Jurkat, Clone E6-1 (cell line): Measurements from ENCODE around the gene SNN.

Experiments
- DNase-seq: peaks from one replicate; pipeline ENCODE4 v3.0.0-alpha.2; 2011; ENCODE audit warnings: low read depth, low spot score
- H3K4me3 ChIP-seq: 2 replicates; pipeline ENCODE4 v1.5.1; 2011; ENCODE audit warnings: mild to moderate bottlenecking, low read length, control low read depth, moderate library complexity

SNN gene

DNA sequence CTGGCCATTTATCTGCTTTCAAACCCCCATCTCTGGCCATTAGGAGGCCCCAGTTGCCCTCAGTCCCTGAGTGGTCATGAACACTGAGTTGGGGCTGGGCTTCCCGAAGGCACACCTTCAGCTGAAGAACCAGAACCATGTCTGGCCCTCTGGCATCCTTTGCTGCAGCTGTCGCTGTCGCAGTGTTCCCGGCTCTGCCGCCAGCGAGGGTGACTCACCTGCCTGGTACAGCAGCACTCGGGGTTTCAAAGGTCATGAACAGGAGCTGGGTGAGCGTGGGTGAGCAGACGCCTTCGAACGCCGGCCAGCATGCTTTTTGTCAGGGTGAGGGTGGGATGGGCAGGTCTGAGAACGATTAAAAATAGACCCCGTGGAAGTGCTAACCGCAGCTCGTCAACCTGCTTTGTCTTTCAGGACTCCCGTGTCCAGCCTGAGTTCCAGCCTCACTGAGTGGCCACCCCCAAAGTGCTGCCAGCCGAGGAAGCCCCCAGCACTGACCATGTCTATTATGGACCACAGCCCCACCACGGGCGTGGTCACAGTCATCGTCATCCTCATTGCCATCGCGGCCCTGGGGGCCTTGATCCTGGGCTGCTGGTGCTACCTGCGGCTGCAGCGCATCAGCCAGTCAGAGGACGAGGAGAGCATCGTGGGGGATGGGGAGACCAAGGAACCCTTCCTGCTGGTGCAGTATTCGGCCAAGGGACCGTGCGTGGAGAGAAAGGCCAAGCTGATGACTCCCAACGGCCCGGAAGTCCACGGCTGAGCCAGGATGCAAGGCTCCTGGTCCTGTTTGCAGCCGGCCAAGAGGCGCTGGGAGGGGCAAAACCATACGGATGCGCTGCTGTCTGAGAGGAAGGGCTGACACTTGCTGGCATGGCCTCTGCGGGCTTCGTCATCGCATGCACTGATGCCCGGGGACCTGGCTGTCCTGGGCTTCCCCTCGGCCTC lies 7.6 kb downstream of the SNN start:
- H3K4me3 ChIP-seq, result no peak overlapping the region
- no peak for DNase-seq

DNA sequence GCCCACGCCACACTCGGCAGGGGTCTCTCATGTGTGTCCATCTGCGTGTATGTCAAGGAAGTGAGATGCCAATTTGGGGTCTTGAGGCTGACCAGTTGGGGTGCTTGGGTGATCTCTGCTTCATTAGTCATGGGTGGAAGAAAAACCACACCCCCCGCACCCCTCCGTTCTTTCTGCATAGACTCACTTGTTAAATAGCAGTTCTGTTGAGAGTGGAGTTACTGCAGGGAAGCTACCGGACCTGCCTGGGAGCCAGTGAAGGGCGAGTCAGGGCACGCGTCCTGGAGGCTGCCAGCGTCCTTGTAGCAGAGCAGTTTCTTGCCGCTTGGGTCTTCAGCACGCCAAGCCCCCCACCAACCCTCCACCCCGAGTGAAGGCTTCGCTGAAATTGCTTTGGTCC lies 8.5 kb downstream of the SNN start:
- no peak for DNase-seq
- H3K4me3 ChIP-seq, result no peak overlapping the region

DNA sequence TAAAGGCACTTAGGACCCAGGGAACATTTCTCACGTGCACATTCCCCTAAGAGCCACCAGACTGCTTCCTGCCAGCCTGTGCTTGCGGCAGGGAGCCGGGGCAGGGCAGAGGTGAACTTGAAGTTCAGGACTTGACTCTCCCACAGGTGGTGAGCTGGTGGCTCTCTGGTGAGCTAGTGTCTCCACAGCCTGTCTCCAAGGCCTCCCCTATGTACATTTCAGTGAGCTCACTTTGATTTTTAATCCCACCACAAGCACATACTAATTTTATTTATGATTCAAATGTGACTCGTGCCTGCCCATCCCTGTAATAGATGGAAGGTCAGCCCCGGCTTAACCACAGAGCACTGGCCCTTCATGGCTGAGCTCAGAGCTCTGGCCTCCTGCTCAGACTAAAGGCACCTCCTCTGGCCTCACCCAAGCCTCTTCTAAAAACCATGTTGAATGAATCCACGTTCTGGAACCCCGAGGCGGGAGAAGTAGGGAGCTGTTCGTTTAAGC lies 9.2 kb downstream of the SNN start:
- no peak for DNase-seq

DNA sequence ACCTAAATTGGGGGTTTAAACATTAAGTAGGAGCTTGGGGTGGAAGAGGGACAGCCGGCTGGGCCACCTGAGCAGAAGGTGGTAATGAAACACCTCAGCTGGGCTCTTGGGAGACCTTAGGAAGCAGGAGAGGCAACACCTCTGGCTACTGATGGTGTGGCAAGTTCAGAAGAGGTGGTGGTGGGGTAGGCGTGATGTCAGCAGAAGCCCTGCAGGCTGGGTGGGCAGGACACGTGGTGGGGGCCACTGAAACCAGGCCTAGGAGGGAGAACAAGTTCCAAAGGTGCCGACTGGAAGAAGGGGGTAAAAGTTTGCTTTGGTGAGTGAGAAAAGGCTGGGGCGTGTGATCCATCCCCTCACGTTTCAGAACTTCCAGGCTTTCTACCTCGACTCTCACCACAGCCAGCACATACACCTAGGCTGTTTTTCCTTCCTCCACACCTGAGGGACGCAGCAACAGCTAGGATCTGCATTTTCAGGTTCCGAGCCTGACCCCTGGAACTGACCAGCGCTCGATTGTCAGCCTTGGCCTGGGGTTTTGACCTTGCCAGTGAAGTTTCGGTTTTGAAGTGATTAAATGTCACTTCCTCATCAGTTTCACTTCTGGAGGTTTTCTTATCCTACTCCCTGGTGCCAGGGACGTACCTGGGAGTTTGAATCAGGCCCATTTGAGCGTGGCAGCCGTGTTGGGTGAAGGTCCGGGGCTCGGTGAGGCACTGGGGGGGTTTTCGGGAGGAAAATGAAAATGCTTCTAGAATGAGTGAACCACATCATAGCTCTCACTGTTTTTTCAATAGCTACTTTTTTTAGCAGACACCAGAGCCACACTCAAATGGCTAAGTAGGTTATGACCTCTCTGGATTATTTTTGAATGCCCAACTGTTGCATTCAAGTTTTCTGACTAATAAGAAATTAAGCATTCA lies 10.0 kb downstream of the SNN start:
- DNase-seq, result no peak
- H3K4me3 ChIP-seq, result no peak overlapping the region

More for the DNA sequence above, 9.2 kb downstream of the SNN start:
- H3K4me3 ChIP-seq, result no peak overlapping the region

DNA sequence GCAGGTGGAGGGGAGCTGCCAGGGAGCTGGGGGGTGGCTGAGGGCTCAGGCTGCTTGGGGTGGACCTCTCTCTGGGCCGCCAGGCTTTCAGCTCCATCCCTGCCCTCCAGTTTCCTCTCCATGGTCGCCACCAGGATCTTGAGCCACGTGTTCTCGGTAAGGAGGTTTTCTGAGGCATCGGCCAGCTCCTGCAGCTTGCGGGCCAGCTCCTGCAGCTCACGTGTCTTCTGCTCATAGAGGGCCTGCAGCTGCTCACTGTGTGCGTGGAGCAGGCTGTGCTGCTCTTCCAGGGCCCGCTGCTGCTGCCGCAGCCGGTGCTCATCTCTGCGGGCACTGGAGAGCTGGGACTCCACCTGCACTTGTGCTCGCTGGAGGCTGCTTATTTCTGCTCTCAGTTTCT lies 11.0 kb downstream of the SNN start:
- H3K4me3 ChIP-seq, result no peak overlapping the region

DNA sequence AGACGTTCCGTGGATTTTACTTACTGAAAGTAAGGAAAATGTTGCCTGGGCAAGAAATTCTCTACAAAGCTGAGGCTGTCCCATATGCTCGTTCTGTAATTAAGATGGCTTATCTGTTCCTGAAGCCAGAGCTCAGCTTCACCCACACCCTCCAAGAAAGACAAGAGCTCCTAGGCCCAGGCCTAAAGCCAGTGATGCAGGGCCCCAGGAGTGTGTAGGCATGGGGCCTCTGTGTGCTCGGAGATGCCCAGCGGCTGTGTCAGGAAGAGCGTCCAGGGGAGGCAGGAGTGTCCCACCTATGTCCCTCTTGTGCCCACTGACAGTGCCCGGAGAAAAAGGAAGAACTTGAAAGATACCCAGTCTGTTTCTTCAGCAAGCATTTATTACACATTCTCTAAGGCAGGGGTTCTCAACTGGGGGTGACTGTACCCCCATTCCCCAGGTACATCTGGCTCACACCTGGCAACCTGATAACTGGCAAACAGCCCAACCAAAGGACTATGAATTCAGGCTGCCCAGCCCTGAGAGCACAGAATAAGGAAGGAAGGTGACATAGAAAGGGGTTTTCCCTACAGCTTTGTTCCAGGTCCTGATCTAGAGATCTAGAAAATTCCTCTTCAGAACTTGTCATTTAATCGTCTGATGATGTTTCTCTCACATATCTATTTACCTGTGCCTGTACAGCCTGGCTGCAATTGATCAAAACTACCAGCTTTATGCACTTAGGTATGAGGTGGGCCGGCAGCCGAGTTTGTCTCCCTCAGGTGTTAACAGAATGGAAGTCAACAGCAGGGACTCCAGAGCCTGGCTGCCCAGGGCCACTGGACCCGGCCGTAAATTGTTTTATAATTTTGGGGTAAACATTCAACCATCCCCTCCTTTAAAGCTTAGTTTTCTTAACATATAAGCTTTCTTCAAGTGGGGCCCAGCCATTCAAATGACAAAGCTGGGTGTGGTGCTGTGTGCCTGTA lies 12.0 kb downstream of the SNN start:
- no peak for DNase-seq
- no peak overlapping the region for H3K4me3 ChIP-seq

More for the DNA sequence above, 11.0 kb downstream of the SNN start:
- no peak for DNase-seq

DNA sequence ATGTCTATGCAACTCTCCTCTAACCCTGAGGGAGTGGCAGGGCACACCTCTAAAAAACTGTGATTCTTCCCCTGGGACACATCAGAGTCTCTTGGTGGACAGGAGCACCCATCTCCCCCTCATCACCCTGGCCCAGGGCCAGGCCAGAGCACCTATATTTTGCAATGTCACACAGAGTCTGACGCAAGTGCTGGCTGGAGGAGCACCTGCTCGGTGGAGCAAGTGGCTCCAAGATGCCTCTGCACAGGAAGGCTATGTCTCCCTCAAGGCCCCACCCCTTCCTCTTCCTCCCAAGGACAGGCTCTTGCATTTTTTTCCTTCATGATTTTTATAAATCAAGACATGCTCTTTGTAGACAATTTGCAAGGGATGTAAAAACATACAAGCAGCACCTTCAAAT lies 13.3 kb downstream of the SNN start:
- H3K4me3 ChIP-seq, result no peak overlapping the region
- no peak for DNase-seq

DNA sequence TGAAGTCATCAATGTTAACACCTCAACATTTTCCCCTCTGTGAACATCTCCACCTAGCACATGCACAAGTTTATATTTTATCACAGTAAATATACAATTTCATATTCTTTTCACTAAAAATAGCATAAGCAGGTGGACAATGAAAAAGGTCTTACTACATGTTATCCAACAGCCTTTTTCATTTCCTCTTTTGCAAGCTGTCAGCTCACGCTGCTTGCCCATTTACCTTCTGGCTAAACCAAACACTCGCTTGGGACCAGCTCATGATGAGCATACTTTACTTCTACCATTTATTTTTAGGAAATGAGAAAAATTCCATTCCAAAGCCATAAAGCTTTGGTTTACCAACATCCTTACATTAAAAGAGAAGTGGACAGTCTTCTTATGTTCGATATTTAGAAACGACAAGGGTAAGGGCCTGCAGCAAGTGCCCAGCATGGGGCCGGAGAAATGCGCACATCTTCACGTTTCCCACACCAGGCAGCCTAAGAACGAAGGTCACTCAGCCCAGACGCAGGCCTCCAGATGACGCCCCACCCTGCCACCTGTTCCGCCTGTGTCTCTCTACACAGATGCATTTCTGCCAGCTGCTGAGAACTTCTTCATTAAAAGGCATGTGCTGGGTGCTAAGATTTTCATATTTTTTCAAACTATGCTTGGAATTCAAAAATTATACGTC lies 13.9 kb downstream of the SNN start:
- no peak overlapping the region for H3K4me3 ChIP-seq
- no peak for DNase-seq

DNA sequence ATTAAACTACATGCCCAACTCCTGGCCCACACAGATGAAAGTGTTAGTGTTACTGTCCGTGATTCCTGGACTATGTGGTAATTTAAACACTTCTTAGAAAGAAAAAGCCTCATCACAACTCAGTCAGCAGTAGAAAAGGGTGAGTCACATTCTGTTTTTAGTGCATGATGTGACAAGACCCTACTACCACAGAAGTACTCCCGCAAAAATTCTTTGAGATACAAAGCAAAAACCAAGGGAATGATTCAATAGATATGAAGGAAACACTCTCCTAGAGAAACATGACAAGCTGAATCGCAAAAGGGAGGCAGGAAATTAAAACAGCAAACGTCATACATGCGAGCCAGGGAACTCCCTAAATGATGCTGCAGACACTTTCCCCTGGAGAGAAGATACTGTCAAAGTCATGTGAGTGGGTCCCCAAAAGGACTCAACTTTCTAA lies 14.4 kb downstream of the SNN start:
- H3K4me3 ChIP-seq, result no peak overlapping the region
- DNase-seq, result no peak

DNA sequence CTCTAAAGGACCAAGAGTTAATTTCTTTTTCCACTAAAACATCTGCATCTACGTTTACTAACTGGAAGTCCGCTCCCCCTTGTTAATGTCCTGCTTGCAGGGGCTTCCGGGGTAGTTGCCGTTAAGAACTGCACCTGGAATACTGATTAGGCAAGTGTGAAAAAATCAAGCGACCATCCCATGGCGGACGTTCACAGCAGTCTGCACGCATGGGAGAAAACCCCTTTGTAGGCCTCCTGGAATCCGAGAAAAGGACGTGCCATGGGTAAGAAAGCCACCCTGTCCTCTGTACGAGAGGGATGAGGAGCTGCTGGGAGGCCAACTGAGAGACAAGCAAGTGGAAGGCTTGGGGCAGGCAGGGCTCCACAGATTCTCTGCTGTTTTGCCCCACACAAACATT lies 14.9 kb downstream of the SNN start:
- H3K4me3 ChIP-seq, result no peak overlapping the region

DNA sequence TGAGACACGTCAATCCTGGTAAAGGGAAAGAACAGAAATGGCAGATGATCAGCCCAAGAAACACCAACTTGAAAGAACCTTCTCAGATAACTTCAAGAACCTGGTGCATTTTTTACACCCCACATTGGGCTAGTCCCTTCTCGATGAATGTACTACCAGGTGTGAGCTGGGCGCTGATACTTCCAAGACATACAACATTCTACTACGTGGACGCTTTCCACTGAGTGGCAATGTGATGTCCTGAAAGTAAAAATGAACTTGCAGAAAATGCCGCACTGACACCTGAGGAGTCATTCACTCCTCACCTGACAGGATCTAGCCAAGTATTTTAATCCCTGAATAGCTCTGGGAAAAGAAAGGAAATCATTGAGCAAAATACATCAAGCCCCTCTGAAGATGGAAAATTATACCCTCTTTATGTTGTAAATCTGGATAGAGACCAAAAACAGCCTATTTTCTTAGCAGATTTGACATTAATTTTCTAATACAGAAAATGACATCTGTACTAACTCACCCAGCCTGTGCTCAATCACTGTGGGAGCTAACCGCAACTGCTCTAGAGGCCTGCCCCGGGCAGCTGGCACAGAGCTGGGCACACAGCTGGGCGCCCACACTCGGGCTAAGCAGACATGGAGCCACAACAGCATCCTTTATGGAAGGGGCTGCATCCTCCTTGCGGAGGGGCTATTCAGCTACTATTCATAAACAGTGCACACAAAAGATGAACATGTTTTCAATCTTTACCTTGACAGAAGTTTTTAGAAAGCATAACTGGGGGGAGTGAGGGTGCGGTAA lies 16.2 kb downstream of the SNN start:
- no peak for DNase-seq
- H3K4me3 ChIP-seq, result no peak overlapping the region

More for the DNA sequence above, 14.9 kb downstream of the SNN start:
- DNase-seq, result no peak

DNA sequence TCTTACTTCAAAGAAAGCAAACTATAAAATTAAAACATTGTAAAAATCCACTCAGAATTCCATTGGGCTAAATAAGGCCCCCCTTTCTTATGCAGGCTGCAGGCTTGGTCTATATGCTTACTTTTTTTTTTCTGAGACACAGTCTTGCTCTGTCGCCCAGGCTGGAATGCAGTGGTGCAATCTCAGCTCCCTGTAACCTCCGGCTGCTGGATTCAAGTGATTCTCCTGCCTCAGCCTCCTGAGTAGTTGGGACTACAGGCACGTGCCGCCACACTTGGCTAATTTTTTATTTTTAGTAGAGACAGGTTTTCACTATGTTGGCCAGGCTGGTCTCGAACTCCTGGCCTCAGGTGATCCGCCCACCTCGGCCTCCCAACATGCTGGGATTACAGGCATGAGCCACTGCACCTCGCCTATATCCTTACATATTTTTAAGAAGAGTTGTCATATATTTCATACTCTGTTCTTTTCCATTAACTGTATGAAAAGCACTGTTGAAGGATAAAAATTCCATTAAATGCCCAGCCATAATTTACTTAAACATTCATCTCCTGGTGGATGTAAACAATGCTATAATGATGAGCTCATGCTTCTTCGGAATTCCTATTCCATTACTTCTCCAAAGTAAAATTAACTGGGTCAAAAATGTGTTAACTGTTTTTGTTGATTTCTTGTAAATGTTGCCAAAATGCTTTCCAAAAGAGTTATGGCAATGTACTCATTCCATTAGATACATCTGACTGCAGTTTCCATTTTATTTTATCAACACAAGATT lies 17.8 kb downstream of the SNN start:
- DNase-seq, result no peak
- H3K4me3 ChIP-seq, result no peak overlapping the region

DNA sequence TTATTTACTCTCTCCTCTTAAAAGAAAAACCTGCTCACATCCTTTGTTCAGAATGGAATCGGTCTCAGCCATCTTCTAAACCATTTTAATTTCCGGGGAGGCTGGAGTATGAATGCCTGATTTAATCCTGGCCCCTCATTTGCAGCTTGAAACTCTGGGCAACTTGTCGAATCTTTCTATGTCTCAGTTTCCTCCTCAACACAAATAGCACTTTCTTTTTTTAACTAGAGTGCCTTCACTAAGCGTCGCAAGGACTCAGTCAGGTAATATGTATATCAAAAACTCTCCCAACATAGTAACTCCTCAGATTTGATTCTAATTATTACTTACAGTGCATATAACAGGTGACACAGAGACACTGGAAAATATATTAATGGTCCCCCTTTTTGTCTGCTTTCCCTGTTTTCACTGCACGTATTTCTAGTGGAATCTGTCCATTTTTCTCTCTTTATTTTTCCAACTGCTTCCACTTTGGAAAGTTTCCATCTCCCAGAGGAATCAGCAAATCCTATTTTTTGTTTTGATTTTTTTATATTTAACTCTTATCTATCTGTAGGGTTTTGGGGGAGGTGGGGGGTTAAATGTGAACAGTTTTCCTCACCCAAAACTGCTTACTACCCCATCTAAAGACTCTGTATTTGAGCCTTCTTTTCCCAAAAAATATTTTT lies 18.6 kb downstream of the SNN start:
- DNase-seq, result no peak
- no peak overlapping the region for H3K4me3 ChIP-seq

DNA sequence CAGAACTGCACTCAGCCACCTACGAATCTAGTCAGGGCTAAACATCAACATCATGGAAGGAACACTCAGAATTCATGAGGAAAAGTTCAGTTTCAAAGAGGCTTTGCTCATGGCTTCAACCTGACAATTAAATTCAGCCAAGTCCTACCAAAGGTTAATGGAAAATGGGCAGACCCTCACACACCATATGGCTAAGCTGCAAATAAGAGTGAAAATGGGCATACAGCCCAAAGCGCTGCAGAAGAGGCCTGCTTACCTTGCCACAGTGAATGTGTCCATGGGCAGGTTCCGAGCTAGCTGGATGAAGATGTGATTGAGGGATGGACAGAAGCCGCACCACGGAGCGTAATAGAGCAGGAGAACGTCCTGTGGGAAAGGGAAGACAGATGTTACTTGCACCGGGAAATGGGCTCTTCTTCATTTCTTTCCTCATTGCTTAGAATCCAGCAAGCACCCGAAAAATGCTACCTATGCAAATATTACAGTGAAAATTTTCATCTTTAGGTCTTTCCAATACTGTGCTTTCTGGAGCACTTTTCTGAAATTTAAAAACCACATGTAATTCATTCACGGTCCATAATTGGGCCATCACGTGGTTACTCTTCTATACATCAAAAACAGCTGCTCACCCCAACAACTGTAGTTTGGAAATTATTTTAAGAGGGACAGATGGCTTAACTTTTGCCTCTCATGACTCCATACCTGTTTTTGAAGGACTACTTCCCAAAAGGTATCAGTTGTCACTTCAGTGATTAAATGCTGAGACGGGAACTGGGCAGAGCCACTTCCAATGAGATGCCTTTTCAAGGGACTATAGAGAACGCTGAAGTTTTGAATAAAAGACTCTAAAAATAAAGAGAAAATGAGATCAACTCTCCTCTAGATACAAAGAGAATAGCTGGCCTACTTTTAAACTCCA lies 19.6 kb downstream of the SNN start:
- H3K4me3 ChIP-seq, result no peak overlapping the region
- no peak for DNase-seq

DNA sequence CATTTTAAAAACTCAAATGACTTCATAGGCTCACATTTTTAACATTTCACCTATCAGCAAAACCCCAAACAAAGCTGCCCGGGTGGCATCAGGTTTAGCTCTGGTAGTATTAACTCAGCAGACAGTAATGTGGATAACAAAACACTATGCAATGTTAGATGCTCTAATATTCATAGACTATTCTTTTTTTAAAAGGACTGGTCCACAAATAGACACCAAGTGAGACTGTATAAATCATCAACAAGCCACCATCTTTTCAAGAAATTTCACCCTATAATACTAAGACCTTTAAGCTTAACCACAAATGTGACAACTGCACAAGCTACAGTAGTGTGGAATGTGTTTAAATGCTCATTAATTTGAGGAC lies 20.2 kb downstream of the SNN start:
- DNase-seq, result no peak
- no peak overlapping the region for H3K4me3 ChIP-seq
